Measurements from ENCODE around the gene RASA3.

Gene RASA3

DNA sequence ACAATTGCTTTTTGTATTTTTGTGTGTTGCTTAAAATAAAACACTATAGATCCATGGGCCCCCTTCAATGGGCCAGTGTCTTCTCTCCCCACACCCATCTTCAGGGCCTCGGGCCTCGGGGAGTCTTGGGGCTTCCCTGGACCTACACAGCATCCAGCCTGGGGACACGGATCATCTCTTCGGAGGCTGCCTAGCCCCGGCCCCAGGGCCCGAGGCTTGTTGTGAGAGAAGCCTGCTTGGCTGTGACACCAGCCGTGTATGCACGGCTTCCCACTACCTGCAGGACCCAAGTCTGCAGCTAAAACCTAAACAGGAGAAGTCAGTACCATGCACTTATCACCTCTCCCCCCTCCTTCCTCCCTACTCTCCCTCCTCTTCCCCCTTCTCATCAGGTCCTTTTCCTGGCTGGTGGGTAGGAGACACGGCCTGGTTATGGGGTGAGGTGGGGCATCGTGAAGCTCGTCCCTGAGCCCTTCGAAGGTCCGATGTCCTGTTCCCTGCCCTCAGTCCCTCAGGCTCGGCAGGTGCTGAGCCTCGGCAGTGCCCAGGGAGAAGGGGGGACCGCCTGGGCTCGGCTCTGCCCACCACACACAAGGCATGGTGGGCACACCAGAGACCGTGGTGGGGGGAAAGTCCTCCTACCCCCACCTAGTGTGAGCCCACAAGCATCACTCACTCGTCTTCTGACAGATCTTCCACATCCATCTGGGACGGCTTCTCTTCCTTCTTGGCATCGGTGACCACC lies 168.0 kb downstream of the RASA3 start:
- no peak for DNase-seq

GRCh38 chr13:113963376-113963775 lies 169.0 kb downstream of the RASA3 start:
- DNase-seq, result no peak

DNA sequence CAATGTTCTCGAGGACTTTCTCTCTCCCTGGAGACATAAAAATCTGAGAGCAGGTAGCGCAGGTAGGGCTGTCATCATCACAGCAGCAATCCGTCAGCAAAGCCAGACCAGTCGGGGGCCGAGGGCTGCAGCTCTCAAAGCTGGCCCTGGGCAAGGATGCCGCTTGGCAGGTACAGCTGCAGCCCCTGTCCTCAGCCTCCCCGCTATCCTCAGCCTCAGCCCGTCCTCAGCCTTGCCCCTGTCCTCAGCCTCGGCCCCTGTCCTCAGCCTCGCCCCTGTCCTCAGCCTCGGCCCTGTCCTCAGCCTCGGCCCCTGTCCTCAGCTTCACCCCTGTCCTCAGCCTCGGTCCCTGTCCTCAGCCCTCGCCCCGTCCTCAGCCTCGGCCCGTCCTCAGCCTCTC lies 169.4 kb downstream of the RASA3 start:
- DNase-seq, result no peak

DNA sequence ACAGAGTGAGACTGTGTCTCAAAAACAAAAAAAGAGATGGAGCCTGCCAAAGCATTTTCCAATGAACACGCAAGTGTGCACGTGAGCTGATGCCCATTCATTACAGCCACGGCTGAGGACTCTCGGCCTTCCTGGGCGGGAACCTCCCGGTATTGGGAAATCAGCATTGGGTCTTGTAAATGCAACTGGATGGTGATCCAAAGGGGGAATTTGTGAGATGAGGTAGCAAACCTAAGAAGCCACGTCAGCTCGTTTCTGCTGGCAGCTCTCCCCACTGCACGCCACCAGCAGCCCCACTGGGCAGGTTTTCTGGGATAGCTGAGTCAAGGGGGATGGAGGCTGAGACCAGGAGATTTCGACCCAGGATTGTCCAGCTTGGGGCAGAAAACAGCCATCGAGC lies 170.0 kb downstream of the RASA3 start:
- DNase-seq, result no peak

- no peak for DNase-seq
Observed at GRCh38 chr13:113960276-113960948, 172.0 kb downstream of the RASA3 start.

GRCh38 chr13:113959198-113959597 lies 173.2 kb downstream of the RASA3 start:
- no peak for DNase-seq

- DNase-seq, result no peak
Observed at GRCh38 chr13:113958373-113958772, 174.1 kb downstream of the RASA3 start.

GRCh38 chr13:113956571-113956970 lies 175.9 kb downstream of the RASA3 start:
- DNase-seq, result no peak

DNA sequence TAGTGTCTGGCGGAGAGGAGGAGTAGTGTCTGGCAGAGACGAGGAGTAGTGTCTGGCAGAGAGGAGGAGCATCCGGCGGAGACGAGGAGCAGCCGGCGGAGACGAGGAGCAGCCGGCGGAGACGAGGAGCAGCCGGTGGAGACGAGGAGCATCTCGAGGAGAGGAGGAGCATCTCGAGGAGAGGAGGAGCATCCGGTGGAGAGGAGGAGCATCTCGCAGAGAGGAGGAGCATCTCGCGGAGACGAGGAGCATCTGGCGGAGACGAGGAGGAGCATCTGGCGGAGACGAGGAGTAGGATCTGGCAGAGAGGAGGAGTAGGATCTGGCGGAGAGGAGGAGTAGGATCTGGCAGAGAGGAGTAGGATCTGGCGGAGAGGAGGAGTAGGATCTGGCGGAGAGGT lies 176.7 kb downstream of the RASA3 start:
- no peak for DNase-seq

DNA sequence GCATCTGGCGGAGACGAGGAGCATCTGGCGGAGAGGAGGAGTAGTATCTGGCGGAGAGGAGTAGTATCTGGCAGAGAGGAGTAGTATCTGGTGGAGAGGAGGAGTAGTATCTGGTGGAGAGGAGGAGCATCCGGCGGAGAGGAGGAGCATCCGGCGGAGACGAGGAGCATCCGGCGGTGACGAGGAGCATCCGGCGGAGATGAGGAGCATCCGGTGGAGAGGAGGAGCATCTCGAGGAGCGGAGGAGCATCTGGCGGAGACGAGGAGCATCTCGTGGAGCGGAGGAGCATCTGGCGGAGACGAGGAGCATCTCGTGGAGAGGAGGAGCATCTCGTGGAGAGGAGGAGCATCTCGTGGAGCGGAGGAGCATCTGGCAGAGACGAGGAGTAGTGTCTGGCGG lies 177.2 kb downstream of the RASA3 start:
- DNase-seq, result no peak

GRCh38 chr13:113954046-113954835 lies 178.2 kb downstream of the RASA3 start:
- DNase-seq, result no peak

DNA sequence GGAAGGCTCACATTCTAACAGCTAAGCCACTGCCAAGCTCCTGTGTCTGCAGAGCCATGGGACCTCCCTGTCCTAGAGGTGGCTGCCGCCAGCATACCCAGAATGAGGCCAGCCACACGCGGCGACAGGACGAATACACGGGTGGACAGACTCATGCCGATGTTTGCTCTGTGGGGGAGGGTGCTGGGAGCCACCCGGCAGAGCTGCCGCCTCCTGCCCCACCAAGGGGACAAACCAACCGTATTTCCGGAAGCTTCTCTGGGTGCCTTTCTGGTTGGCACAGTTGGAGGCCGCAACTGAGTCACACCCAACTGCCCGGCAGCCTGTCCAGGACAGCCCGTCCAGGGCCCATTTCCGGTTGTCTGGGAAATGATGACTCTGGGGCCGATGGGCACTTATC lies 178.9 kb downstream of the RASA3 start:
- DNase-seq, result no peak

DNA sequence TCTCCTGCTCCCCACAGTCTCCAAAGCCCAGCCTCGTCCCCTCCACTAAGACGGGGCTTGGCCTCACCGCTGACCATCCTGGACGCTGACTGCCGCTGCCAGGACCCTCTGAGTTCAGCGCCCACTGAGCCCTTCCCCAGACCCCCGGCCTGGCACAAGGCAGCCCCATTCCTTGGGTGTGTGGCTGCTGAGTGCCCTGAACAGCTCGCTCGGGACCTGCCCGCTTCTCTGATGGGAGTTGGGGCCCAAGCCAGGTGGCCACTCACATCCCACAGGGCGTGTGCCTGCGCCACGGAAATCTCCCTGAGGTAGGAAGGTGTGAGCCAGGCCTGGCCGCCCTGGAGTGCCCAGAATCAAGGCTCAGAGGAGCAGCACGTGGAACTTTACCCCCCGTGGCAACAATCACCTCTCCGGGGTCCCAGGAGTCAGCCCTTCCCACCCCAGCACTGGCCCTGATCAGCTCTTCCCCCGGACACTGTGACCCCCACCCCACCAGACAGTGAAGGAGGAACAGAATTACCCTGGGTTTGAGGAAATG lies 179.4 kb downstream of the RASA3 start:
- DNase-seq, result no peak

DNA sequence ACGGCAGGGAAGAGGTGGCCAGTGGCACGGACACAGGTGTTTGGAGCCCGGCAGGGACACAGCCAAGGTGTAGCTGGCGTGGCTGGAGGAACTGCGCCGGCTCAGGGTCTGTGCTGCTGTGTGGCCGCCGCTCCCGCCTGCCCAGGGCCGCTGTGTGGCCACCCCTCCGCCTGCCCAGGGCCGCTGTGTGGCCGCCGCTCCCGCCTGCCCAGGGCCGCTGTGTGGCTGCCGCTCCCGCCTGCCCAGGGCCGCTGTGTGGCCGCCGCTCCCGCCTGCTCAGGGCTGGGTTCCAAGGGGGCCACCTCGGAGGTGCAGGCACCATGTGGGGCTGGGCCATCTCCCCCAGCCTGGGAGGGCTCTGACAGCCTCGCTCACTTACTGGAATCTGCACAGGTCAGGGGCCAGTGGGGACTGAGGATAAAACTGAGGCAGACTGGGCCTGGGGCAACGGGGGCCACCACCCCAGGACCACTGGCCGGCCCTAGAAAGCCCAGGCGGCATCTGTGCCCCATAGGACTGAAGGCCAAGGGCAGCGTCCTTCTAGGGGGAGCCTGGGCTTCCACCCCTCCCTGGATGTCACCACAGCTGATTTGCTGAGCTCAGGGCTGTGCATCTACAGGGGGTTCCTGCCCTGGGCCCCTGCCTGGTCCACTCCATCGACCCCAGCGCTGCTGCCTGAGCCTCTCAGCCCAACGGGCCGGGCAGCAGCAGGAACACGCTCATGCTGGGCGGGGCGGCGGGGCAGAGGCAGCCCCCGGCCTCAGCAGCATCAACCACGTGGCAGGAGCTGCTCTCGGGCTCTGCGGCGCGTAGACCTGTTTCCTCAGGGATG lies 180.1 kb downstream of the RASA3 start:
- DNase-seq, result no peak

- peak; percentile 82 for DNase-seq
Observed at GRCh38 chr13:113951246-113951999, 181.0 kb downstream of the RASA3 start.

DNA sequence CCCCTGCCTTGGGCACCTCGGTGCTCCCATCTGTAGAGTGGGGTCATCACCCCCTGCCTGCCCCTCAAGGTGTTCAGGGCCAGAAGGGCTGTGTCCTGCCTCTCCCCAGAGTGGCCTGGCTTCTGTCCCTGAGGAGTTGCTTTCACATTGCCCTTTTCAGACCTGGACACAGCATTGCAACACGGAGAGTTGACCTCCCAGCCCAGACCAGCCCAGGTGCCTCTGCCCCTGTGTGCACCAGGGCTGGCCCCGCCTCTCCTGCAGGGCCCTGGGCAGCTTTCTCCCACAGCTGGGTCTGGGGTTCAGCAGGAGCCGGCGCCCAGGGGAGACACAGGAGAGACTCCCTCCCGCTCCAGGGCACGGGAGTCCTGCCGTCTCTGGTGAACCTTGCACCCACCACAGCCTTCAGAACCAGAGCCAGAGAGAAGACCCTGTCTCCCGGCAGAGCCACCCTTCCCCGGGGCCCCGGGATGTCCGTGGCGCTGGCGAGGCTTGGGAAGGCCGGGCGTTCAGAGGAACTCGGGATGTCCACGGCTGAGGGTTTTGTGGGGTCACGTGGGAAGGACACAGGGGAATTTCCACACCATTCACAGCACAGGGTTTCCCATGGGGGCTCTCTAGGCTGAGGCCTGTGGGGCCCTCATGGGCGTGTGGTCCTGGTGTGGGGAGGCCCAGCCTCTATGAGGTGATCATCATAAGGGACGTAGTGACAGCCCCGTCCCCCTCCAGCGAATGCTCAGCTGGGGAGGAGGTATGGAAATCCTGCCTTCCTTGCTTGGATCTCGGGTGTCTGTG lies 181.8 kb downstream of the RASA3 start:
- DNase-seq, result no peak

DNA sequence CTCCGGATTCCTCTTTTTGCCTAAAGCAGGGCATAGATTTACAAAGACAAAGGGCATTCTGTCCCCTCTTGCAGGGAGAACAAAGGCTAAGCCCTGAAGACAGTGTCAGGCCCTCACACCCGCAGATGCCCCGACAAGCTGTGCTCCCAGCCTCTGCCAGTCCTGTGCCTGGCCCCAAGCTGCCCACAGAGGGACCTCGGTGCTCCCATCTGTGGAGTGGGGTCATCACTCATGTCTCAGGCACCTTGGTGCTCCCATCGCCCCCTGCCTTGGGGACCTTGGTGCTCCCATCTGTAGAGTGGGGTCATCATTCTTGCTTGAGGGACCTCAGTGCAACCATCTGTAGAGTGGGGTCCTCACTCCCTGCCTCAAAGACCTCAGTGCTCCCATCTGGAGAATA lies 182.9 kb downstream of the RASA3 start:
- no peak for DNase-seq

DNA sequence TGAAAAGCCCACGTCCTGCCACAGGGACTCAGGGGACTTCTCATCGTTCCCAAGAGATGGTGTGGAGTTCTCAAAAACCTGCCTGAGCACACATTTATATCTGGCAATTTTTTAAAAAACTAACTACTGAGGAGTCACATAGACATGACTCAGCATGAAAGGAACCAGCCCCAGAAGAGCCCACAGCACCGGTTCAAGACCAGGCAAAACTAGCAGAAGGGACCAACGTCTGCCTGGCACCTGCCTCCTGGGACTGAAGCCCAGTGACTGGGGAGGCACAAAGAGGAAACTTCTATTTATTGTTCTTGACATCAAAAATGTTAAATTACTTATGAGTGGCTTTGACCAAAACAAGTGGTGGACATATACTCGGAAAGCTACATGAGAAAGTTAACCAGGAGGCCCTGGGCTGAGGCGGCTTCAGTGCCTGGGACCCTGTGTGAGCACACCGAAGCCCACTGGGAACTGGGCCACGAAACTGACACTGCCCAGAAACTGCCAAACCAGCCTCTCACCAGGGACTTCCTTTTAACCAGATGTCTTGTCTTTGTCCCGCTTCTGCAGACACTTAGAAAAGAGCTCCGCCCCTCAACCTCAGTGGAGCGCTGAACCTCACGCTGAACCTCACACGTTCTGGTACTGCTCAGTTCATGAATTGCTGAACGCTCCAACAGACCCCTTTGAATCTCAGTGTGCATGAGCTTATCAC lies 184.2 kb downstream of the RASA3 start:
- DNase-seq, result no peak

- DNase-seq, result no peak
Observed at GRCh38 chr13:113947311-113948033, 185.0 kb downstream of the RASA3 start.

Measured in eye (tissue), 1 donor.